IMR-90 (cell line): Measurements from ENCODE around the gene SLC1A5. TPM values are rescaled to one million over a fixed set of nuclear protein-coding genes. Genes with fewer than 3 reads are reported as not detected.

Experiments used
- ATAC-seq: fragments of 200-7000 bp; cut with Tn5 transposase; 2 replicates; pipeline ENCODE4 v1.9.1; 2020; ENCODE audit warnings: low read depth, mild to moderate bottlenecking, moderate library complexity
- BruUV-seq: library from RNA; stranded (reverse); fragments of 400-500 nt; replicated peaks from 2 replicates; lab custom pipeline; 2021; lab: Mats Ljungman, UMichigan
- CTCF ChIA-PET: fragments of 300-600 bp; formaldehyde crosslinking; extraction: SDS; loops from one replicate; lab custom pipeline; 2021; ENCODE audit warnings: antibody characterized with exemption; lab: Yijun Ruan, JAX
- POLR2A ChIA-PET: fragments of 300-600 bp; sonication (Branson Sonifier 250); formaldehyde crosslinking; loops from one replicate; lab custom pipeline; 2022; ENCODE audit warnings: antibody characterized with exemption; ENCODE audit not compliant: unreplicated experiment; lab: Charles Lee
- DNase-seq: peaks from one replicate; pipeline ENCODE4 v3.0.0; 2013
- H2AFZ ChIP-seq: replicated peaks from 2 replicates; pipeline ENCODE3; 2013; ENCODE audit warnings: low read length, mild to moderate bottlenecking; ENCODE audit not compliant: poor library complexity
- H2AK5ac ChIP-seq: 2 replicates; pipeline ENCODE4 v1.6.1; 2013; ENCODE audit warnings: low read depth, low read length, inconsistent platforms
- H2AK9ac ChIP-seq: replicated peaks from 2 replicates; pipeline ENCODE3; 2013; ENCODE audit warnings: mild to moderate bottlenecking, low read depth, low read length, moderate library complexity; ENCODE audit not compliant: poor library complexity
- H2BK120ac ChIP-seq: 2 replicates; pipeline ENCODE4 v1.6.1; 2013; ENCODE audit warnings: low read depth, low read length, inconsistent platforms
- H2BK15ac ChIP-seq: 3 replicates; pipeline ENCODE4 v1.6.1; 2013; ENCODE audit warnings: low read depth, low read length, inconsistent platforms
- H2BK20ac ChIP-seq: 2 replicates; pipeline ENCODE4 v1.6.1; 2013; ENCODE audit warnings: low read depth, mild to moderate bottlenecking, inconsistent platforms, low read length, moderate library complexity
- H2BK5ac ChIP-seq: 2 replicates; pipeline ENCODE4 v1.6.1; 2013; ENCODE audit warnings: mild to moderate bottlenecking, low read depth, low read length, inconsistent platforms; ENCODE audit not compliant: poor library complexity, severe bottlenecking
- H3K14ac ChIP-seq: replicated peaks from 2 replicates; pipeline ENCODE4 v1.6.1; 2013; ENCODE audit warnings: low read depth, low read length, inconsistent platforms
- H3K18ac ChIP-seq: 2 replicates; pipeline ENCODE4 v1.6.1; 2013; ENCODE audit warnings: low read depth, low read length, control low read depth
- H3K23ac ChIP-seq: 2 replicates; pipeline ENCODE4 v1.6.1; 2013; ENCODE audit warnings: low read depth, low read length, inconsistent platforms
- H3K27ac ChIP-seq: 2 replicates; pipeline ENCODE4 v1.5.1; 2013; ENCODE audit warnings: mild to moderate bottlenecking, control low read depth, low read length; ENCODE audit not compliant: insufficient read depth
- H3K27me3 ChIP-seq: 2 replicates; pipeline ENCODE4 v1.6.1; 2013; ENCODE audit warnings: low read length; ENCODE audit not compliant: control insufficient read depth, insufficient read depth
- H3K36me3 ChIP-seq: 2 replicates; pipeline ENCODE4 v1.6.1; 2013; ENCODE audit warnings: low read length, mixed read lengths; ENCODE audit not compliant: control insufficient read depth, insufficient read depth
- H3K4ac ChIP-seq: 2 replicates; pipeline ENCODE4 v1.6.1; 2013; ENCODE audit warnings: low read depth, low read length, inconsistent platforms
- H3K4me1 ChIP-seq: 2 replicates; pipeline ENCODE4 v1.6.1; 2013; ENCODE audit warnings: low read length, mixed read lengths; ENCODE audit not compliant: control insufficient read depth, insufficient read depth
- H3K4me2 ChIP-seq: 2 replicates; pipeline ENCODE4 v1.6.1; 2013; ENCODE audit warnings: low read depth, mild to moderate bottlenecking, control low read depth, low read length, moderate library complexity
- H3K4me3 ChIP-seq: 2 replicates; pipeline ENCODE4 v1.5.1; 2013; ENCODE audit warnings: low read depth, mild to moderate bottlenecking, control low read depth, low read length, moderate library complexity; ENCODE audit not compliant: insufficient read depth
- H3K56ac ChIP-seq: 2 replicates; pipeline ENCODE4 v1.6.1; 2013; ENCODE audit warnings: low read length, inconsistent platforms; ENCODE audit not compliant: insufficient read depth; ENCODE audit errors: extremely low read depth
- H3K79me1 ChIP-seq, 2 experiments: 2 replicates each; pipeline ENCODE4 v1.6.1; 2013; ENCODE audit warnings: low read length in 2 of 2, inconsistent platforms in 1 of 2, low read depth in 1 of 2
- H3K9ac ChIP-seq: 2 replicates; pipeline ENCODE4 v1.6.1; 2013; ENCODE audit warnings: low read depth, low read length, control low read depth
- H3K9me1 ChIP-seq: 2 replicates; pipeline ENCODE4 v1.6.1; 2013; ENCODE audit warnings: low read length, inconsistent platforms; ENCODE audit not compliant: insufficient read depth
- H3K9me3 ChIP-seq: 2 replicates; pipeline ENCODE4 v1.6.1; 2013; ENCODE audit warnings: low read length; ENCODE audit not compliant: control insufficient read depth, insufficient read depth
- H4K20me1 ChIP-seq: 2 replicates; pipeline ENCODE4 v1.6.1; 2013; ENCODE audit warnings: low read length, inconsistent platforms; ENCODE audit not compliant: insufficient read depth
- H4K5ac ChIP-seq: 2 replicates; pipeline ENCODE4 v1.6.1; 2013; ENCODE audit warnings: mild to moderate bottlenecking, low read depth, low read length, control low read depth
- H4K8ac ChIP-seq, 2 experiments: 2 replicates each; pipeline ENCODE4 v1.6.1; 2013; ENCODE audit warnings: low read depth in 2 of 2, low read length in 2 of 2, control low read depth in 1 of 2, inconsistent platforms in 1 of 2
- H4K91ac ChIP-seq: 2 replicates; pipeline ENCODE4 v1.6.1; 2013; ENCODE audit warnings: low read depth, low read length, inconsistent platforms; ENCODE audit not compliant: insufficient read depth
- BHLHE40 ChIP-seq: fragments of 150-350 bp; IDR thresholded peaks from 2 replicates; pipeline ENCODE4 v1.6.1; 2016; ENCODE audit warnings: mild to moderate bottlenecking, low read depth, low read length
- CEBPB ChIP-seq: IDR thresholded peaks from 2 replicates; pipeline ENCODE4 v1.6.1; 2012; ENCODE audit warnings: low read depth, low read length, improper control_type of control experiment
- CHD1 ChIP-seq: IDR thresholded peaks from 2 replicates; pipeline ENCODE4 v1.6.1; 2012; ENCODE audit warnings: low read depth, low read length, improper control_type of control experiment
- MAFK ChIP-seq: IDR thresholded peaks from 2 replicates; pipeline ENCODE4 v1.6.1; 2012; ENCODE audit warnings: low read depth, low read length, improper control_type of control experiment
- MAZ ChIP-seq: IDR thresholded peaks from 2 replicates; pipeline ENCODE4 v1.6.1; 2012; ENCODE audit warnings: low read depth, mild to moderate bottlenecking, low read length, improper control_type of control experiment, moderate library complexity, borderline replicate concordance
- MXI1 ChIP-seq: IDR thresholded peaks from 2 replicates; pipeline ENCODE4 v1.6.1; 2012; ENCODE audit warnings: low read depth, mild to moderate bottlenecking, low read length, moderate library complexity, borderline replicate concordance
- NFE2L2 ChIP-seq: fragments of 150-350 bp; IDR thresholded peaks from 2 replicates; pipeline ENCODE4 v1.6.1; 2016; ENCODE audit warnings: low read depth, mild to moderate bottlenecking, low read length
- POLR2A ChIP-seq: IDR thresholded peaks from 2 replicates; pipeline ENCODE4 v1.6.1; 2012; ENCODE audit warnings: mild to moderate bottlenecking, low read depth, low read length
- RAD21 ChIP-seq: IDR thresholded peaks from 2 replicates; pipeline ENCODE4 v1.6.1; 2012; ENCODE audit warnings: low read length, improper control_type of control experiment
- RCOR1 ChIP-seq: IDR thresholded peaks from 2 replicates; pipeline ENCODE4 v1.6.1; 2012; ENCODE audit warnings: mild to moderate bottlenecking, low read length, improper control_type of control experiment; ENCODE audit not compliant: insufficient replicate concordance
- RFX5 ChIP-seq: IDR thresholded peaks from 2 replicates; pipeline ENCODE4 v1.8.0; 2012; ENCODE audit warnings: low read depth, mild to moderate bottlenecking, low read length, moderate library complexity
- SMC3 ChIP-seq: fragments of 150-350 bp; IDR thresholded peaks from 2 replicates; pipeline ENCODE4 v1.6.1; 2016; ENCODE audit warnings: low read depth, mild to moderate bottlenecking, antibody characterized with exemption, low read length, moderate library complexity
- WGBS, 2 experiments: methylation state at CpG; one replicate each; pipeline versions ENCODE4 v1.1.5 to v1.1.7; 2013; ENCODE audit warnings: missing lambda C conversion rate in 2 of 2; ENCODE audit not compliant: insufficient read length in 1 of 2; ENCODE audit errors: extremely low coverage in 2 of 2; 5-methylcytosine and 5-hydroxymethylcytosine counted together
- dilution Hi-C: fragments of 300-500 bp; cut with HindIII; formaldehyde crosslinking; loops from one replicate; pipeline ENCODE4 v1.14.3; 2018; ENCODE audit warnings: low sequenced_read_pairs; ENCODE audit not compliant: unreplicated experiment
- in situ Hi-C: fragments of 300-500 bp; cut with MboI; formaldehyde crosslinking; loops from 3 replicates; pipeline ENCODE4 v1.14.3; 2019; ENCODE audit warnings: low sequenced_read_pairs, inconsistent platforms, mixed read lengths
- intact Hi-C: fragments of 100-400 bp; cut with micrococcal nuclease; formaldehyde crosslinking; loops from 2 replicates; pipeline ENCODE4 v1.10.0; 2022
- polyA plus RNA-seq, 3 experiments: library from polyadenylated mRNA; depleted of rRNA; stranded (reverse); fragments of >200 nt; gene quantifications; 2 replicates each; pipeline ENCODE4 v1.2.3, GENCODE V29; 2012; ENCODE audit warnings: low replicate concordance in 1 of 3
- total RNA-seq: library from RNA; depleted of rRNA; stranded (reverse); fragments of >200 nt; gene quantifications from 2 replicates; pipeline ENCODE4 v1.2.3, GENCODE V29; 2012
- TF ChIP-seq, protein P1 (sequence below): fragments of 150-350 bp; IDR thresholded peaks from 2 replicates; pipeline ENCODE4 v1.6.1; 2016; ENCODE audit warnings: low read depth, mild to moderate bottlenecking, low read length, moderate library complexity, borderline replicate concordance
- TF ChIP-seq, protein P2 (sequence below): fragments of 150-350 bp; IDR thresholded peaks from 2 replicates; pipeline ENCODE4 v1.6.1; 2017; ENCODE audit warnings: mild to moderate bottlenecking, antibody characterized with exemption, low read length, low read depth

Gene SLC1A5
- total and polyA plus RNA-seq, 2 of the 4 experiments (the other 2 are of a cell fraction): 142 to 171 TPM

DNA sequence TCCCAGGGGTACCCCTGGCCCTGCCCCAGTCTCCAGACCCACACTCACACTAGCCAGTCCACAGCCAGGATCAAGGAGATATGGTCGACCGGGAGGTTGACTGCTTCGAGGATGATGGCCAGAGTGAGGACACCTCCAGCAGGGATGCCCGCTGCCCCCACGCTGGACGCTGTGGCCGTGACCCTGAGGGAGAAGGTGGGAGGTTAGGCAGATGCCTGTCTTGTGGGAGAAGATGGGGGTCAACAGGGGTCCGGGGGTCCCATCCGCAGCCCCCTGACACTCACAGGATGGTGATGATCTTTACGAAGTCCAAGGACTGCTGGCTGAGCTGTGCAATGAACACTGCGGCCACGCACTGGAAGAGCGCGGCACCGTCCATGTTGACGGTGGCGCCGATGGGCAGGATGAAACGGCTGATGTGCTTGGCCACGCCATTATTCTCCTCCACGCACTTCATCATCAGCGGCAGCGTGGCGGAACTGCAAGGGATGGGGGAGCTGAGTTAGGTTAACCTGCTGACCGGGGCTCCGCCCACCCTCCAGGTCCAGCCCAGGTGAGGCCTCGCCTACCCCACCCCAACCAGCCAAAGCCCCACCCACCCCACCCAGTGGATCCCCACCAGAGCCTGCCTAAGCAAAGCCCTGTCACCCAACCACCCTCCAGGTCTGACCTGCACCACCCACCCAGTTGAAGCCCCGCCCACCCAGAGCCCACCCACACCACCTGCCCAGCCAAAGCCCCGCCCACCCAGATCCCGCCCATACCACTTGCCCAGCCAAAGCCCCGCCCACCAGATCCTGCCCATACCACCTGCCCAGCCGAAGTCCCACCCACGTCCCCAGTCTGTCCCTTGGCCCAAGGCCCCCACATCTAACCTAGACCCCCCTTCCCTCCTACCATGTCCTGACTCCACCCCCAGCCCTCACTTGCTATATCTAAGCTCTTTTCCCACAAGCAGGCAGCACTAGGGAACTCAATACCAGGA lies 11.2 kb downstream of the SLC1A5 start (continued):
- TF ChIP-seq RFX5 (no peak), MXI1 (no peak)

DNA sequence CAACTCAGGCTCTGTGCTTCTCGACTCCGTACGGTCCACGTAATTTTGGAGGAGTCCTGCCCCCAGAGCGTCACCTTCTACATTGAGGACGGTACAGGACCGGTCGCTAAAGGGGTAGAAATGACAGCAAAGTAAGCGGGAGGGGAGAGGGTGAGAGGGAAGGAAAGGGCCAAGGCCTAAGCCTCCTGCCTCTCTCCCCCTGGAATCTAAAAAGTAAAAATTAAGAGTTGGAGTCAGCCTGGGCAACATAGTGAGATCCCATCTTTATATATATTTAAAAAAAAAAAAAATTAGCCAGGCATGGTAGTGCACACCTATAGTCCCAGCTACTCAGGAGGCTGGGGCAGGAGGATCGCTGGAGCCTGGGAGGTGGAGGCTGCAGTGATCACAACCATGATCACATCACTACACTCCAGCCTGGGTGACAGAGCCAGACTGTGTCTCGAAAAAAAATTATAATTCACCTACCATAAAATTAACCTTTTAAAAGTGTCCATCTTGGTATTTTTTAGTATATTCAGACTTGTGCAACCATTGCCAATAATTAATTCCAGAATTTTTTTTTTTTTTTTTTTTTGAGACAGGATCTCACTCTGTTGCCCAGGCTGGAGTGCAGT lies 12.6 kb downstream of the SLC1A5 start:
- Histone ChIP-seq H3K9me3 (no peaks in the 10 kb centered on the region), H3K9me1 (peaks cover 3% of the 10 kb centered on the region; the same call in 1 of the 2 replicates), H4K5ac (no peak overlapping the region), H2BK15ac (no peak overlapping the region), H3K4me2 (no peak overlapping the region), H3K4me3 (no peak overlapping the region), H3K4me1 (no peaks in the 10 kb centered on the region), H2AK5ac (no peak overlapping the region), H3K18ac (no peak overlapping the region), H4K8ac (no peak overlapping the region), H3K79me1 (peaks cover 33 to 53% of the 10 kb centered on the region in 2 experiments), H3K56ac (no peak overlapping the region), H4K20me1 (peaks cover 65% of the 10 kb centered on the region), H3K4ac (no peak overlapping the region), H4K91ac (no peak overlapping the region), H2BK5ac (no peak overlapping the region), H2BK120ac (no peak overlapping the region), H3K27me3 (no peaks in the 10 kb centered on the region), H3K23ac (no peak overlapping the region), H3K9ac (no peak overlapping the region), H3K27ac (no peak overlapping the region), H2AK9ac (no peak overlapping the region), H2AFZ (no peak overlapping the region), H2BK20ac (no peak overlapping the region), H3K36me3 (peaks cover 60% of the 10 kb centered on the region), H3K14ac (no peak overlapping the region)
- POLR2A ChIA-PET: no interaction called here
- dilution Hi-C loops (no loop called here), in situ Hi-C loops (no loop called here), intact Hi-C loops (no loop called here)
- ATAC-seq (no peak), DNase-seq (no peak)
- no CpG with 5 or more reads among the region's 11 CpGs for WGBS, 2 experiments
- CTCF ChIA-PET: no interaction called here
- BruUV-seq: no TSS peak
- TF ChIP-seq MXI1: no peak
- TF ChIP-seq, protein P1, sequence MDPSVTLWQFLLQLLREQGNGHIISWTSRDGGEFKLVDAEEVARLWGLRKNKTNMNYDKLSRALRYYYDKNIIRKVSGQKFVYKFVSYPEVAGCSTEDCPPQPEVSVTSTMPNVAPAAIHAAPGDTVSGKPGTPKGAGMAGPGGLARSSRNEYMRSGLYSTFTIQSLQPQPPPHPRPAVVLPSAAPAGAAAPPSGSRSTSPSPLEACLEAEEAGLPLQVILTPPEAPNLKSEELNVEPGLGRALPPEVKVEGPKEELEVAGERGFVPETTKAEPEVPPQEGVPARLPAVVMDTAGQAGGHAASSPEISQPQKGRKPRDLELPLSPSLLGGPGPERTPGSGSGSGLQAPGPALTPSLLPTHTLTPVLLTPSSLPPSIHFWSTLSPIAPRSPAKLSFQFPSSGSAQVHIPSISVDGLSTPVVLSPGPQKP: no peak
- TF ChIP-seq POLR2A: no peak
- no peak for TF ChIP-seq RAD21
- TF ChIP-seq, protein P2, sequence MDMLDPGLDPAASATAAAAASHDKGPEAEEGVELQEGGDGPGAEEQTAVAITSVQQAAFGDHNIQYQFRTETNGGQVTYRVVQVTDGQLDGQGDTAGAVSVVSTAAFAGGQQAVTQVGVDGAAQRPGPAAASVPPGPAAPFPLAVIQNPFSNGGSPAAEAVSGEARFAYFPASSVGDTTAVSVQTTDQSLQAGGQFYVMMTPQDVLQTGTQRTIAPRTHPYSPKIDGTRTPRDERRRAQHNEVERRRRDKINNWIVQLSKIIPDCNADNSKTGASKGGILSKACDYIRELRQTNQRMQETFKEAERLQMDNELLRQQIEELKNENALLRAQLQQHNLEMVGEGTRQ: no peak
- TF ChIP-seq MAZ: no peak
- TF ChIP-seq SMC3: no peak
- no peak for TF ChIP-seq RCOR1
- TF ChIP-seq BHLHE40: no peak
- TF ChIP-seq CEBPB: no peak
- TF ChIP-seq MAFK: no peak
- TF ChIP-seq NFE2L2: no peak
- no peak for TF ChIP-seq CHD1
